ENCODE measurements around the gene ALG14.

ALG14 gene

GRCh38 chr1:95035536-95035935 is 37.2 kb downstream of the ALG14 start:
- H3K4me3 ChIP-seq (replicated peaks; ENCODE audit: low read depth, low read length) = no peak overlapping the region
- DNase-seq (ENCODE audit: low read depth) = peak; percentile 91
- no peak for TF ChIP-seq CTCF (IDR thresholded peaks at IDR 0.05; ENCODE audit: low read length, missing control alignments)

- DNase-seq (ENCODE audit: low read depth) = no peak
- H3K4me3 ChIP-seq (replicated peaks; ENCODE audit: low read depth, low read length) = no peak overlapping the region
- no peak for TF ChIP-seq CTCF (IDR thresholded peaks at IDR 0.05; ENCODE audit: low read length, missing control alignments)
Measured at GRCh38 chr1:95034506-95034905, 38.2 kb downstream of the ALG14 start.

GRCh38 chr1:95033843-95034242 is 38.9 kb downstream of the ALG14 start:
- H3K4me3 ChIP-seq (replicated peaks; ENCODE audit: low read depth, low read length) = no peak overlapping the region
- TF ChIP-seq CTCF (IDR thresholded peaks at IDR 0.05; ENCODE audit: low read length, missing control alignments) = no peak
- no peak for DNase-seq (ENCODE audit: low read depth)

- no peak for DNase-seq (ENCODE audit: low read depth)
- H3K4me3 ChIP-seq (replicated peaks; ENCODE audit: low read depth, low read length) = no peak overlapping the region
- no peak for TF ChIP-seq CTCF (IDR thresholded peaks at IDR 0.05; ENCODE audit: low read length, missing control alignments)
Measured at GRCh38 chr1:95029532-95029931, 43.2 kb downstream of the ALG14 start.

GRCh38 chr1:95028954-95029353 is 43.8 kb downstream of the ALG14 start:
- DNase-seq (ENCODE audit: low read depth) = no peak
- no peak for TF ChIP-seq CTCF (IDR thresholded peaks at IDR 0.05; ENCODE audit: low read length, missing control alignments)

GRCh38 chr1:95027046-95027445 is 45.7 kb downstream of the ALG14 start:
- no peak overlapping the region for H3K4me3 ChIP-seq (replicated peaks; ENCODE audit: low read depth, low read length)
- no peak for TF ChIP-seq CTCF (IDR thresholded peaks at IDR 0.05; ENCODE audit: low read length, missing control alignments)
- peak; percentile 30 for DNase-seq (ENCODE audit: low read depth)

More at GRCh38 chr1:95028954-95029353, 43.8 kb downstream of the ALG14 start:
- H3K4me3 ChIP-seq (replicated peaks; ENCODE audit: low read depth, low read length) = no peak overlapping the region

- peak; percentile 88 for DNase-seq (ENCODE audit: low read depth)
- no peak for TF ChIP-seq CTCF (IDR thresholded peaks at IDR 0.05; ENCODE audit: low read length, missing control alignments)
- no peak overlapping the region for H3K4me3 ChIP-seq (replicated peaks; ENCODE audit: low read depth, low read length)
Measured at GRCh38 chr1:95023399-95024043, 49.2 kb downstream of the ALG14 start.

All from fibroblast of pulmonary artery (primary cell).